K562 treated with DMSO at 1 percent for 4 hours (cell line): Measurements from ENCODE around the gene SNRPA. TPM values are rescaled to one million over a fixed set of nuclear protein-coding genes. Genes with fewer than 3 reads are reported as not detected.

Source experiments
- total RNA-seq: library from RNA; unstranded; fragments of 300-600 nt; gene quantifications from 2 replicates; pipeline ENCODE4 v1.2.3, GENCODE V29; 2022; ENCODE audit not compliant: insufficient read depth

Gene SNRPA
- 100 and 116 TPM in 2 replicates for total RNA-seq

DNA sequence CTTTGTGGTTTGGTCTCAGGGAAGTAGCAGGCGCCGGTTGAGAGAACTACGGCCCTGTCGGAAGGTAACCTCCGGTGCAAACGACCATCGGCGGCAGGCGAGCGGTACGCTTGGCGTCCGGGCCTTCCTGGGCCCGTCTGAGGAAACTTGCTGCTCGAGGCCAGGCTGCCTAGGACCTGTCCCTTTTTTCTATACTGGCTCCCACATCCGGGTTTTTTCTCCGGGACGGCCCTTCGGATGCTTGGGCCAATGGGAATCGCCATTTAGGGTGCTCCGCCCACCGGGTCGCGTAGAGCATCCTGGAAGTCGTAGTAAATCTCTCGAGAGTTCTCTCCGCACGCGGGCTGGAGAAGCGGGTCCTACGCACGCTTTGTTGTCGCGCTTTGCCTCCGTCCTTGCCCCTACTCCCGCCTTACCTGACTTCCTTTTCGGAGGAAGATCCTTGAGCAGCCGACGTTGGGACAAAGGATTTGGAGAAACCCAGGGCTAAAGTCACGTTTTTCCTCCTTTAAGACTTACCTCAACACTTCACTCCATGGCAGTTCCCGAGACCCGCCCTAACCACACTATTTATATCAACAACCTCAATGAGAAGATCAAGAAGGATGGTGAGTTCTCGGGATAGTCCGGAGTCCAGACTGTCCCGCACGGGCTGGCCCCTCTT lies at the start of gene SNRPA:
SNRPA (plus strand) TSS at position 330 of the 664 bp plus-strand sequence; CDS start at position 536, 206 bp downstream.

GRCh38 chr19:40716482-40717324 lies 34.3 kb upstream of the SNRPA start, which contains the start of the genes COQ8B and ITPKC:
COQ8B (minus strand) TSS chr19:40716886; CDS start chr19:40714632, 2,254 bp downstream.
ITPKC (plus strand) TSS chr19:40717112; CDS start chr19:40717136, 24 bp downstream.

DNA sequence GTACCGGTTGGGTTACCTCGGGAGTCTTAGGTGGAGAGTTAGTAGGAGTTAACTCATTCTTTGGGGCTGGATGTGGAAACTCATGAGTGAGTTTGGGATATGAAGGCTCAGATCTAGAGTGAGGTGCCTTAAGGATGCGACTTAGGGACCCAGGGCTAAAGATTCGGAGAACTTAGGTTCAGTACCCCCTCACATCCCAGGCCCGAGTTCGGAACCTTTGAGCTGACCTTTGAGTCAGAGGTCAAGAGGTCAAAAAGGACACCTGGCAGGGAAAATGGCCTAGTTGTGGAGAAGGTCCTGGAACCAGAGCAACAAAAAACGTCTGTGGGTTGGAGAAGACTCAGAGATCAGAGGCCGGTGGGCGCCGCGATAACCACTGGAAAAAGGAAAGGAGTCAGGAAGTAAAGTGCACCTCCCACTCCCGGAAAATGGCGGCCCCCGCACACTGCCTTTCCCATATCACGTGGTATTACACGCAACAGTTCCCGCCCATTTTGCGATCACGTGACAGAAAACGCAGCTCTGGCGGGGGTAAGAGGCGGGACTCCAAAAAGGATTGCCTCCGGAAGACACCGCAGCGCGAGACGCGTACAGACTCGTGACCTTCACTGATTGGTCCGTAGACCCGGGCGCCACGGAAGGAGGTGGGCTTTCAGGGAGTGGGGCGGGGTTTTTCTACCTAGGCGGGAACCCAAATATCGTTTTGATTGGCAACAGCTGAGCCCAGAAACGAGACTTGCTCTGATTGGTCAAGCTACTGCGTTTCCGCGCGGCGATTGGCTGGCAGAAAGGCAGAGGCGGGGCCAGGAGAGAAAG lies 737 bp upstream of the SNRPA start, which contains the start of gene ACTMAP:
ACTMAP (minus strand) TSS at position 420 of the 816 bp plus-strand sequence. CDS start 674 bp downstream, outside the sequence.

GRCh38 chr19:40774916-40775631 lies 24.1 kb downstream of the SNRPA start, which contains the start of gene MIA:
MIA (plus strand) TSS chr19:40775521; CDS start chr19:40775543, 22 bp downstream.

GRCh38 chr19:40777937-40778705 lies 27.1 kb downstream of the SNRPA start, which contains the start of gene RAB4B:
RAB4B (plus strand) TSS chr19:40778247; CDS start chr19:40778376, 129 bp downstream.

GRCh38 chr19:40798683-40799557 lies 47.9 kb downstream of the SNRPA start, which contains the start of gene EGLN2:
EGLN2 (plus strand) TSS chr19:40799191; CDS start chr19:40800573, 1,382 bp downstream.

Other genes with a start within 250 kb of the SNRPA start
- 97.0 and 111 TPM in 2 replicates for gene SHKBP1, start 174.3 kb upstream of the SNRPA start, total RNA-seq
- 179 and 282 TPM in 2 replicates for gene LTBP4, start 149.8 kb upstream of the SNRPA start, total RNA-seq
- 24.5 TPM in 2 replicates for gene NUMBL, start 60.6 kb upstream of the SNRPA start, total RNA-seq
- gene COQ8B, start 34.3 kb upstream of the SNRPA start, total RNA-seq = 14.3 and 21.5 TPM in 2 replicates
- gene ITPKC, start 34.1 kb upstream of the SNRPA start, total RNA-seq = 13.7 and 15.3 TPM in 2 replicates
- gene ACTMAP, start 726 bp upstream of the SNRPA start, total RNA-seq = 9.3 and 13.2 TPM in 2 replicates
- gene MIA, start 24.3 kb downstream of the SNRPA start, total RNA-seq = not detected in 2 replicates
- gene RAB4B, start 27.0 kb downstream of the SNRPA start, total RNA-seq = 26.9 and 33.3 TPM in 2 replicates
- gene EGLN2, start 48.0 kb downstream of the SNRPA start, total RNA-seq = 107 and 114 TPM in 2 replicates
- not detected in 2 replicates for gene CYP2A6, start 99.2 kb downstream of the SNRPA start, total RNA-seq
- gene CYP2A7, start 131.0 kb downstream of the SNRPA start, total RNA-seq = not detected in 2 replicates
- not detected in 2 replicates for gene CYP2B6, start 240.1 kb downstream of the SNRPA start, total RNA-seq